Measurements from ENCODE around the gene RIN2.
"Not testable (repeated sequence)": the region's sequence is repeated elsewhere in the genome, so short reads cannot be mapped to it uniquely, and the experiment has no call there.

Gene RIN2

DNA sequence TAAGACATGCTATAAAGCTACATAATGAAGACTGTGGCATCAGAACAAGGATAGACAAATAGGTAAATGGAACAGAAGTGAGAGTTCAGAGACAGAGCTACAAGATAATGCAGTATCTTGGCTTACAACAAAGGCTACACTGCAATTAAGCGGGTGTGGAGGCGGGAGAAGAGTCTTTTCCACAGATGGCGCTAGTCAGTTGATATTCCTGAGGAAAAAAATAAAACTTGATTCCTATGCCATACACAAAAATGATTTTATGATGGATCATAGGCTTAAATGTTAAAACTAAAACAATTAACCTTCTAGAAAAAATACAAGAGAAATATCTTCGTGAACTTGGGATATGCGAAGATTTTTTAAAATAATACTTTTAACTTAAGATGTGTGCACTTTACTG is 31.0 kb downstream of the RIN2 start:
- Histone ChIP-seq H3K4me3 (ENCODE audit: low read depth in 1 of 2, low read length in 2 of 2) (no peak overlapping the region), H3K9me3 (ENCODE audit: control insufficient read depth in 1 of 2, low read length in 2 of 2) (no peaks in the 10 kb centered on the region), H3K4me1 (ENCODE audit: control insufficient read depth in 1 of 2, insufficient read depth in 2 of 2, low read length in 2 of 2) (peaks cover 0 to 22% of the 10 kb centered on the region in 2 donors), H3K27ac (ENCODE audit: low read length) (no peak overlapping the region), H3K36me3 (ENCODE audit: control insufficient read depth in 1 of 2, insufficient read depth in 2 of 2, low read length in 2 of 2) (no peaks in the 10 kb centered on the region), H3K27me3 (ENCODE audit: low read depth, low read length) (no peaks in the 10 kb centered on the region)

DNA sequence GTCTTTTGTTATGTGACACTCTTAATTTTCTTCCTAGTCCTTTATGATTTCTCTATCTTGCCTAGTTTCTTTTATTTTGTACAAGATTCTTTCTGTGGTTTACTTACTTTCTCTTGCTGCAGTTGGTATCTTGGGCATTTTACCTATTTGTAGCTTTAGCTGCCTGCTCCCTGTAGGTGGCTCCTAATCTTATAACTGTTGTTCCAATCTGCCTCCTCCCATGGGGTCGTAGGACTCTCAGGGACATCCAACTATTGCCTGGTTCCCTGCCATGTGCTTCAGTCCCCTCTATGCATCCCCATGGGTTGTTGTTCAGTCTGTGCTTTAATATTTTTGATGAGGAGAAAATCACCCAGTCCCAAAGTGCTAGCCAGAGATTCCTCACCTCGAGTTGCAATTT is 31.4 kb downstream of the RIN2 start:
- no peak overlapping the region for H3K27ac ChIP-seq (ENCODE audit: low read length)
- no peak overlapping the region for H3K4me3 ChIP-seq (ENCODE audit: low read depth in 1 of 2, low read length in 2 of 2)
- H3K9me3 ChIP-seq (ENCODE audit: control insufficient read depth in 1 of 2, low read length in 2 of 2) = no peaks in the 10 kb centered on the region
- peaks cover 0 to 18% of the 10 kb centered on the region in 2 donors for H3K4me1 ChIP-seq (ENCODE audit: control insufficient read depth in 1 of 2, insufficient read depth in 2 of 2, low read length in 2 of 2)
- no peaks in the 10 kb centered on the region for H3K36me3 ChIP-seq (ENCODE audit: control insufficient read depth in 1 of 2, insufficient read depth in 2 of 2, low read length in 2 of 2)
- H3K27me3 ChIP-seq (ENCODE audit: low read depth, low read length) = no peaks in the 10 kb centered on the region

DNA sequence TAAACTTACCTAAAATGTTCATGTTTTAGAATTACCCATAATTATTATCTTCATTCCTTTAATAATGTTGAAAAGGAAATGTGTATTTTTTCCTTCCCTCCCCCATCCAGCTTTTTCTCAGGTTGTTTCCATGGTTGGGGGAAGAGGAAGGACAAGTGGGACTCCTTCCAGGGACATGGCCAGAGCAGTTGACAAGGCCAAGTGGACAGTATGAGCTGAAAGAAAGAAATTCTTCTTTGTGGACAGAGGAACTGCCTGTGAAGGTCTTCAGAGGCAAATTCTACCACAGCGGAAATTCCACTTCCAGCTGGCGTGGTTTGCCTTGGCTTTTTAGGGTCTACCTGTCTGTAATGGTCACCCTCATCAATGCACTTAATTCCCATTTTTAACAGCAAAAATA is 33.8 kb downstream of the RIN2 start:
- no peak overlapping the region for H3K27ac ChIP-seq (ENCODE audit: low read length)
- no peaks in the 10 kb centered on the region for H3K36me3 ChIP-seq (ENCODE audit: control insufficient read depth in 1 of 2, insufficient read depth in 2 of 2, low read length in 2 of 2)
- no peaks in the 10 kb centered on the region for H3K9me3 ChIP-seq (ENCODE audit: control insufficient read depth in 1 of 2, low read length in 2 of 2)
- H3K4me1 ChIP-seq (ENCODE audit: control insufficient read depth in 1 of 2, insufficient read depth in 2 of 2, low read length in 2 of 2) = no peaks in the 10 kb centered on the region
- no peaks in the 10 kb centered on the region for H3K27me3 ChIP-seq (ENCODE audit: low read depth, low read length)
- no peak overlapping the region for H3K4me3 ChIP-seq (ENCODE audit: low read depth in 1 of 2, low read length in 2 of 2)

- Histone ChIP-seq H3K27me3 (ENCODE audit: low read depth, low read length) (no peaks in the 10 kb centered on the region), H3K36me3 (ENCODE audit: control insufficient read depth in 1 of 2, insufficient read depth in 2 of 2, low read length in 2 of 2) (no peaks in the 10 kb centered on the region), H3K27ac (ENCODE audit: low read length) (no peak overlapping the region), H3K9me3 (ENCODE audit: control insufficient read depth in 1 of 2, low read length in 2 of 2) (no peaks in the 10 kb centered on the region), H3K4me3 (ENCODE audit: low read depth in 1 of 2, low read length in 2 of 2) (no peak overlapping the region), H3K4me1 (ENCODE audit: control insufficient read depth in 1 of 2, insufficient read depth in 2 of 2, low read length in 2 of 2) (no peaks in the 10 kb centered on the region)
Measured at GRCh38 chr20:19793716-19794115, 35.7 kb downstream of the RIN2 start.

- H3K27ac ChIP-seq (ENCODE audit: low read length) = no peak overlapping the region
- no peaks in the 10 kb centered on the region for H3K27me3 ChIP-seq (ENCODE audit: low read depth, low read length)
- H3K9me3 ChIP-seq (ENCODE audit: control insufficient read depth in 1 of 2, low read length in 2 of 2) = no peaks in the 10 kb centered on the region
- peaks cover 0 to 7% of the 10 kb centered on the region in 2 donors for H3K36me3 ChIP-seq (ENCODE audit: control insufficient read depth in 1 of 2, insufficient read depth in 2 of 2, low read length in 2 of 2)
- no peak overlapping the region for H3K4me3 ChIP-seq (ENCODE audit: low read depth in 1 of 2, low read length in 2 of 2)
- no peaks in the 10 kb centered on the region for H3K4me1 ChIP-seq (ENCODE audit: control insufficient read depth in 1 of 2, insufficient read depth in 2 of 2, low read length in 2 of 2)
Measured at GRCh38 chr20:19794941-19795340, 36.9 kb downstream of the RIN2 start.

GRCh38 chr20:19799325-19799724 is 41.3 kb downstream of the RIN2 start:
- H3K27me3 ChIP-seq (ENCODE audit: low read depth, low read length) = no peaks in the 10 kb centered on the region
- no peak overlapping the region for H3K27ac ChIP-seq (ENCODE audit: low read length)
- no peak overlapping the region for H3K4me3 ChIP-seq (ENCODE audit: low read depth in 1 of 2, low read length in 2 of 2)
- no peaks in the 10 kb centered on the region for H3K4me1 ChIP-seq (ENCODE audit: control insufficient read depth in 1 of 2, insufficient read depth in 2 of 2, low read length in 2 of 2)
- H3K9me3 ChIP-seq (ENCODE audit: control insufficient read depth in 1 of 2, low read length in 2 of 2) = no peaks in the 10 kb centered on the region
- peaks cover 7 to 28% of the 10 kb centered on the region in 2 donors for H3K36me3 ChIP-seq (ENCODE audit: control insufficient read depth in 1 of 2, insufficient read depth in 2 of 2, low read length in 2 of 2)

DNA sequence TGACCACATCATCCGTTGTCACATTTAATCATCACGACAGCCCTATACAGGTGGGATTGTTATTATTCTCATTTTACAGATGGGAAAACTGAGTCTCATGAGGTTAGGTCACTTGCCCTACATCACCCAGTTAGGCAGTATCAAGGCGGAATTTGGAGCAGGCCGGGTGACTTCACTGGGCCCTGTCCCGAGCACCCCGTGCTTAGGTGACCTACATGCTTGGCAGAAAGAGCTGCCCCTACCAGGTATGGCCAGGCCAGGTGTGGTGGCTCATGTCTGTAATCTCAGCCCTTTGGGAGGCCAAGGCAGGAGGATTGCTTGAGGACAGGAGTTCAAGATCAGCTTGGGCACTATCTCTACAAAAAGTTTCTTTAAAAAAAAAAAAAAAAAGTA is 44.0 kb downstream of the RIN2 start:
- Histone ChIP-seq H3K4me3 (ENCODE audit: low read depth in 1 of 2, low read length in 2 of 2) (no peak overlapping the region), H3K4me1 (ENCODE audit: control insufficient read depth in 1 of 2, insufficient read depth in 2 of 2, low read length in 2 of 2) (peaks cover 7 to 9% of the 10 kb centered on the region in 2 donors), H3K36me3 (ENCODE audit: control insufficient read depth in 1 of 2, insufficient read depth in 2 of 2, low read length in 2 of 2) (peaks cover 7 to 28% of the 10 kb centered on the region in 2 donors), H3K9me3 (ENCODE audit: control insufficient read depth in 1 of 2, low read length in 2 of 2) (no peaks in the 10 kb centered on the region), H3K27ac (ENCODE audit: low read length) (no peak overlapping the region), H3K27me3 (ENCODE audit: low read depth, low read length) (no peaks in the 10 kb centered on the region)

- H3K4me1 ChIP-seq (ENCODE audit: control insufficient read depth in 1 of 2, insufficient read depth in 2 of 2, low read length in 2 of 2) = peaks cover 7 to 10% of the 10 kb centered on the region in 2 donors
- peaks cover 7 to 28% of the 10 kb centered on the region in 2 donors for H3K36me3 ChIP-seq (ENCODE audit: control insufficient read depth in 1 of 2, insufficient read depth in 2 of 2, low read length in 2 of 2)
- no peak overlapping the region for H3K4me3 ChIP-seq (ENCODE audit: low read depth in 1 of 2, low read length in 2 of 2)
- H3K27ac ChIP-seq (ENCODE audit: low read length) = no peak overlapping the region
- no peaks in the 10 kb centered on the region for H3K9me3 ChIP-seq (ENCODE audit: control insufficient read depth in 1 of 2, low read length in 2 of 2)
- H3K27me3 ChIP-seq (ENCODE audit: low read depth, low read length) = no peaks in the 10 kb centered on the region
Measured at GRCh38 chr20:19802492-19803158, 44.6 kb downstream of the RIN2 start.

GRCh38 chr20:19806276-19806675 is 48.2 kb downstream of the RIN2 start:
- H3K4me3 ChIP-seq (ENCODE audit: low read depth in 1 of 2, low read length in 2 of 2); H3K27me3 ChIP-seq (ENCODE audit: low read depth, low read length); H3K9me3 ChIP-seq (ENCODE audit: control insufficient read depth in 1 of 2, low read length in 2 of 2); H3K27ac ChIP-seq (ENCODE audit: low read length); H3K4me1 ChIP-seq (ENCODE audit: control insufficient read depth in 1 of 2, insufficient read depth in 2 of 2, low read length in 2 of 2): not testable (repeated sequence)
- H3K36me3 ChIP-seq (ENCODE audit: control insufficient read depth in 1 of 2, insufficient read depth in 2 of 2, low read length in 2 of 2) = peaks cover 0 to 11% of the 10 kb centered on the region in 2 donors

DNA sequence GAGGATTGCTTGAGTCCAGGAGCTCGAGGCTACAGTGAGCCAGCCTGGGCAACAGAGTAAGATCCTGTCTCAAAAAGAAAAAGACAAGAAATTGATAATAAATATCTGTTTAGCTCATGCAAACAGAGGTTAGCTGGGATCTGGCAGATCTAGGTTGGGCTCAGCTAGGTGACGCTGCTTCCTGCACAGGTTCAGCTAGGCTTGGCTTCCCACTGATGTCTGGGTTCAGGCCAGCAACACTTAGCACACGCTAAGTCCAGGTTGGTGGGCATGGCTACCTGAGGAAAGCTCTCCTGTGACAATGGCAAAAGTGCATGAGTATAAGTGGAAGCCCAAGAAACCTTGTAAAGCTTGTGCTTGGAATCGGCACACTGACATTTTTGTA is 48.7 kb downstream of the RIN2 start:
- Histone ChIP-seq H3K27me3 (ENCODE audit: low read depth, low read length) (no peaks in the 10 kb centered on the region), H3K9me3 (ENCODE audit: control insufficient read depth in 1 of 2, low read length in 2 of 2) (no peaks in the 10 kb centered on the region), H3K4me3 (ENCODE audit: low read depth in 1 of 2, low read length in 2 of 2) (no peak overlapping the region), H3K4me1 (ENCODE audit: control insufficient read depth in 1 of 2, insufficient read depth in 2 of 2, low read length in 2 of 2) (peaks cover 7 to 10% of the 10 kb centered on the region in 2 donors), H3K36me3 (ENCODE audit: control insufficient read depth in 1 of 2, insufficient read depth in 2 of 2, low read length in 2 of 2) (peaks cover 0 to 10% of the 10 kb centered on the region in 2 donors), H3K27ac (ENCODE audit: low read length) (no peak overlapping the region)

GRCh38 chr20:19807191-19807945 is 49.3 kb downstream of the RIN2 start:
- no peak overlapping the region for H3K4me3 ChIP-seq (ENCODE audit: low read depth in 1 of 2, low read length in 2 of 2)
- H3K4me1 ChIP-seq (ENCODE audit: control insufficient read depth in 1 of 2, insufficient read depth in 2 of 2, low read length in 2 of 2) = peaks cover 7 to 10% of the 10 kb centered on the region in 2 donors
- H3K27me3 ChIP-seq (ENCODE audit: low read depth, low read length) = no peaks in the 10 kb centered on the region
- H3K27ac ChIP-seq (ENCODE audit: low read length) = no peak overlapping the region
- H3K36me3 ChIP-seq (ENCODE audit: control insufficient read depth in 1 of 2, insufficient read depth in 2 of 2, low read length in 2 of 2) = peaks cover 0 to 5% of the 10 kb centered on the region in 2 donors
- H3K9me3 ChIP-seq (ENCODE audit: control insufficient read depth in 1 of 2, low read length in 2 of 2) = no peaks in the 10 kb centered on the region
